Spleen (tissue), 7 donors: ENCODE data around the gene KCNJ16.

Experiments
- CTCF ChIP-seq, 11 experiments: fragments of 200-600 bp in 7 of 11; fragments of 450-650 bp in 4 of 11; sonication (generic) in 4 of 11; IDR thresholded peaks in 8 of 11; conservative IDR thresholded peaks in 3 of 11; 1 replicate in 7 of 11; 2 replicates in 4 of 11; pipeline versions ENCODE4 v1.4.0 to v1.8.0; 2016 to 2021; ENCODE audit warnings: antibody characterized with exemption in 11 of 11, inconsistent platforms in 4 of 11, mild to moderate bottlenecking in 1 of 11
- POLR2A ChIP-seq, 3 donors: fragments of 450-650 bp; IDR thresholded peaks; one replicate each; pipeline ENCODE4 v1.5.1; 2017; ENCODE audit warnings: antibody characterized with exemption in 3 of 3, mild to moderate bottlenecking in 1 of 3
- POLR2AphosphoS5 ChIP-seq, 3 donors: sonication (generic); formaldehyde crosslinking; IDR thresholded peaks; one replicate each; pipeline ENCODE4 v1.5.1; 2017; ENCODE audit warnings: antibody characterized with exemption in 3 of 3
- donor health status: DM: no; HTN: no; CAD: no; lungs with moderate emphysema.
- donor health status: DM: no; HTN: no; CAD: no.
- donor health status: DM: no; HTN: no; CAD: no.

DNA sequence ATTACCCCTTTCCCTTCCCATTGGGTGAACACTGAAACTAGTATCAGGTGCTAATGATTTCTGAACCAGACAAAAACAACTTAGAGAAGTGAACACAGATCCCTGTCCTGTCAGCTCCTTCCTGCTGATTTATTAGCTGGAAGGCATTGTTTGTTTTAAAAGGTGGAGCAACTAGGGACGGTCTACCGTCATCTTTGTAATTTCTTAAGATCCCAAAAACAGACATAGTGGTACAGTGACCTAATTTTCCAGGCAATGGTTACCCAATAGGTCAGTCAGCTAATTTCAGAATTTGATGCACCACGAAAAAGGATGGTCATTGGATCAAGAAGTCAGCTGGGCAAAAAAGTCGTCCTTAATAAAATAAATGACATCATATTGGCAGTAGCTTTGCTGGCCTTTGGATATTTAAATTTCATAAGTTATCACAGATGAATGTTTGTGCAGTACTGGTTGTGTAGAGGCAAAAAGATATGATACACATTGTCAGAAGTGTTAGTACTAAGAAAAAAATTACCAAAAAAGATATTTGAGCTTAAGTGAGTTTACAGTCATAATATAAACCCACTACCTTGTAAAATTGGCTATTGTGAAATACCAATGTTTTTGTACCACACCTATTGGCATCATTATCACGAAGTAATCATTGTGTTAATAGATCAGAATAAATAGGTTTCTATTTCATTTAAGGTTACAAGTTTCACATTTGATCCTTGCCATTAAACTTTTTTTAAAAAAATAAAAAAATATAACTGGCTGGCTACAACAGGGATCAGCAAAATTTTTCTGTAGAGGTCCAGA lies 27.2 kb upstream of the KCNJ16 start:
- TF ChIP-seq CTCF (IDR thresholded peaks at IDR 0.05 in 8 of 11, conservative IDR thresholded peaks at IDR 0.05 in 3 of 11) (no peak), POLR2AphosphoS5 (IDR thresholded peaks at IDR 0.05) (no peak), POLR2A (IDR thresholded peaks at IDR 0.05) (no peak)
